Ovary (tissue), 9 donors: ENCODE results near the gene MAPT. TPM values are rescaled to one million over a fixed set of nuclear protein-coding genes. Genes with fewer than 3 reads are reported as not detected.

Source experiments
- DNase-seq, 5 donors: peaks; one replicate each; pipeline ENCODE4 v3.0.0-alpha.2; 2019 to 2020
- H3K27ac ChIP-seq, 2 donors: fragments of 200-600 bp; one replicate each; pipeline versions ENCODE4 v1.5.1 to v1.8.0; 2019 to 2022
- H3K27me3 ChIP-seq: fragments of 200-600 bp; one replicate; pipeline ENCODE4 v1.8.0; 2022
- H3K36me3 ChIP-seq: fragments of 200-600 bp; sonication (generic); one replicate; pipeline ENCODE4 v1.5.1; 2019
- H3K4me1 ChIP-seq: one replicate; pipeline ENCODE4 v1.8.1; 2013; ENCODE audit warnings: mild to moderate bottlenecking, moderate library complexity; ENCODE audit not compliant: insufficient read depth
- H3K4me3 ChIP-seq: fragments of 200-600 bp; sonication (generic); one replicate; pipeline ENCODE4 v1.5.1; 2017
- H3K9me3 ChIP-seq, 2 donors: fragments of 200-600 bp in 1 of 2; sonication (generic) in 1 of 2; one replicate each; pipeline versions ENCODE4 v1.5.1 to v1.8.1; 2013 to 2019; ENCODE audit warnings: mild to moderate bottlenecking in 1 of 2, moderate library complexity in 1 of 2
- EP300 ChIP-seq: sonication (generic); formaldehyde crosslinking; IDR thresholded peaks from one replicate; pipeline ENCODE4 v1.6.1; 2017; ENCODE audit warnings: antibody characterized with exemption
- POLR2A ChIP-seq: fragments of 450-650 bp; IDR thresholded peaks from one replicate; pipeline ENCODE4 v1.6.1; 2017; ENCODE audit warnings: antibody characterized with exemption, mild to moderate bottlenecking, moderate library complexity
- WGBS, 3 donors: extraction: QIAGEN DNeasy Blood & Tissue Kit in 1 of 3; methylation state at CpG; one replicate each; pipeline versions ENCODE4 v1.1.5 to v1.1.7; 2013 to 2017; 5-methylcytosine and 5-hydroxymethylcytosine counted together
- intact Hi-C, 4 donors: fragments of 100-400 bp; cut with DNase I; formaldehyde crosslinking; loops; one replicate each; pipeline versions ENCODE4 v1.11.0 to v1.15.1; 2022 to 2023
- polyA plus RNA-seq, 2 donors: library from polyadenylated mRNA; stranded (reverse); fragments of 200-250 nt in 1 of 2; fragments of 350-450 nt in 1 of 2; fragmentation: Illumina TruSeq in 1 of 2; extraction: RNeasy Lipid Tissue Mini Kit (QIAGEN cat#74804) in 1 of 2; gene quantifications; one replicate each; pipeline ENCODE4 v1.2.3, GENCODE V29; 2013 to 2014
- total RNA-seq, 7 donors: library from RNA; depleted of rRNA in 2 of 7; stranded (reverse); fragments of >200 nt in 2 of 7; fragmentation: NEBNext Ultra II Directional in 3 of 7; extraction: Animal tissue kit (Norgen Biotek cat#: 25700) in 3 of 7; gene quantifications; one replicate each; pipeline versions ENCODE4 v1.1.0 to v1.2.4, GENCODE V29; 2016 to 2023
- TF ChIP-seq, protein P1 (sequence below), 3 donors: fragments of 450-650 bp in 2 of 3; fragments of 200-600 bp in 1 of 3; IDR thresholded peaks; one replicate each; pipeline versions ENCODE4 v1.5.1 to v1.8.0; 2016 to 2022; ENCODE audit warnings: antibody characterized with exemption in 3 of 3, mild to moderate bottlenecking in 1 of 3
- donor health status: DM: no; HTN: no; CAD: no; lungs with moderate emphysema.
- donor health status: DM: no; HTN: no; CAD: no.
- donor health status: Bipolar disorder and iron deficiency.
- donor health status: DM: yes; HTN: yes; CAD: no.
- donor health status: DM: no; HTN: no; CAD: no.
- donor health status: DM: yes; HTN: yes; CAD: no.

The MAPT gene
- total and polyA plus RNA-seq, 9 donors = 0.40 to 2.2 (median 1.1) TPM

DNA sequence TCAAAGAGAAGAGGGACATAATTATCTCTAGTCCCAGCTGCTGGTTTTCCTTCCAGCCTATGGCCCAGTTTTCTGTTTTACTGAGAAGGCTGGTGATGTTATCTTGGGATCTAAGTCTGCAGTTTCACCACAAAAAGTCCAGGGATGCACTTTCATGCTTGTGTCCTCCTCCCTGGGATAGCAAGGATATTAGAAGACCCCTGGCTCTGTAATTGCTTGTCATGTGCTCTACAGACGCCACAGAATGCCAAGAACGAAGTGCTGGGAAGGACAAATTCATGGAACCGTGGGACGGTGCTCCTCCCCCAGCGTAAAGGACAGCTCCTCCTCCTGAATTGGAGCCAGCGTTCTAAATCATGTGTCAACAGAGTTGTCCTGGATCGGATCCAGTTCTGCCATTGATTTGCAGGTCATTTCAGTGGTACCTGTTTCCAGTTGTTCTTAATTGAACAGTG is 8.6 kb downstream of the MAPT start:
- WGBS, 3 donors = 35 to 43% (median 35%) methylated on average over 7 of the region's 7 CpGs
- Histone ChIP-seq H3K4me3 (no peak overlapping the region), H3K4me1 (no peaks in the 10 kb centered on the region), H3K27me3 (no peaks in the 10 kb centered on the region), H3K36me3 (no peaks in the 10 kb centered on the region), H3K9me3 (no peaks in the 10 kb centered on the region), H3K27ac (no peak overlapping the region)
- intact Hi-C loops = no loop called here
- TF ChIP-seq POLR2A = no peak
- TF ChIP-seq, protein P1, sequence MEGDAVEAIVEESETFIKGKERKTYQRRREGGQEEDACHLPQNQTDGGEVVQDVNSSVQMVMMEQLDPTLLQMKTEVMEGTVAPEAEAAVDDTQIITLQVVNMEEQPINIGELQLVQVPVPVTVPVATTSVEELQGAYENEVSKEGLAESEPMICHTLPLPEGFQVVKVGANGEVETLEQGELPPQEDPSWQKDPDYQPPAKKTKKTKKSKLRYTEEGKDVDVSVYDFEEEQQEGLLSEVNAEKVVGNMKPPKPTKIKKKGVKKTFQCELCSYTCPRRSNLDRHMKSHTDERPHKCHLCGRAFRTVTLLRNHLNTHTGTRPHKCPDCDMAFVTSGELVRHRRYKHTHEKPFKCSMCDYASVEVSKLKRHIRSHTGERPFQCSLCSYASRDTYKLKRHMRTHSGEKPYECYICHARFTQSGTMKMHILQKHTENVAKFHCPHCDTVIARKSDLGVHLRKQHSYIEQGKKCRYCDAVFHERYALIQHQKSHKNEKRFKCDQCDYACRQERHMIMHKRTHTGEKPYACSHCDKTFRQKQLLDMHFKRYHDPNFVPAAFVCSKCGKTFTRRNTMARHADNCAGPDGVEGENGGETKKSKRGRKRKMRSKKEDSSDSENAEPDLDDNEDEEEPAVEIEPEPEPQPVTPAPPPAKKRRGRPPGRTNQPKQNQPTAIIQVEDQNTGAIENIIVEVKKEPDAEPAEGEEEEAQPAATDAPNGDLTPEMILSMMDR (IDR thresholded peaks at IDR 0.05) = no peak
- TF ChIP-seq EP300 = no peak
- no peak for DNase-seq

DNA sequence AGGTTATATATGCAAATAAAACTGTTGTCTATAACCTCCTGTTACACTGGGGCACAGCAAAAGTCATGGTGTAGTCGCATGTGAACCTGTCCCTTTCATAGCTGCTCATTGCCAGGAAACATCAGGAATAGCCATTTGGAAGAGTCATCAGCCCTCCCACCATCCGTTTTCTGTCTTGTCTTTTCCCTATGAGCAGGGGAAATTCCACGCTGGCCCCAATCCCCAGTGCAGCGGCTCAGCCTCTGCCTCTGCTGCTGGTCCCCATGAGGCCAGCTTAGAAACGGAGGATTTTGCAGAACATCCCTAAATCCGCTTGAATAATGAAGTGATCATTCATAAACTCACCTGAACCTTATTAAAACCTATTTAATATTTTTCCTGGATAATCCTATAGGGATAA is 10.5 kb downstream of the MAPT start:
- DNase-seq = no peak
- Histone ChIP-seq H3K4me1 (no peaks in the 10 kb centered on the region), H3K27ac (no peak overlapping the region), H3K27me3 (no peaks in the 10 kb centered on the region), H3K4me3 (no peak overlapping the region), H3K36me3 (no peaks in the 10 kb centered on the region), H3K9me3 (no peaks in the 10 kb centered on the region)
- whole genome bisulfite sequencing, 3 donors = 54 to 68% (median 63%) methylated on average over 6 of the region's 6 CpGs
- TF ChIP-seq POLR2A = no peak
- intact Hi-C loops = no loop called here

DNA sequence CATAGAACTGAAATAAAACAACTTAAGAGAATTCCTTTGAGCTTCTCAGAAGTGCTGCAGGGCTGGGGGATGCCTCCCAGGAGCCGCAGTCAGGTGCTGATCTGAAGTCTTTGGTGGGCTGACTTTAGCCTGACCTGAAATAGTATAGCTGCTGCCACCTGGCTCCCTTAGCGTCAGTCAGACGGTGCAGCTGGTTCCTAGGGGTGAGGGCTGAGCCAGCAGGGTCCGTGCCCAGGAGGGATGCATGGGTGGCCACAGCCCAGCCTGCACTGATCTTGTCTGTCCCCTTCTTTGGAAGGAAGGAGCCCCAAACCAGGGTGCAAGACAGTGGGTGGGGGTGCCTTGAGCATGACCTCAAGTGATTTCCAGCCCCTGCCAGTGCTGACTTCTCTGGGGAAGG is 11.5 kb downstream of the MAPT start:
- Histone ChIP-seq H3K27me3 (no peaks in the 10 kb centered on the region), H3K36me3 (no peaks in the 10 kb centered on the region), H3K4me1 (no peaks in the 10 kb centered on the region), H3K27ac (no peak overlapping the region), H3K4me3 (no peak overlapping the region), H3K9me3 (no peaks in the 10 kb centered on the region)
- WGBS, 3 donors = 33 to 60% (median 51%) methylated on average over 4 of the region's 4 CpGs
- no peak for TF ChIP-seq POLR2A
- TF ChIP-seq, protein P1 (IDR thresholded peaks at IDR 0.05) = no peak
- TF ChIP-seq EP300 = no peak
- no peak for DNase-seq
- intact Hi-C loops = no loop called here

DNA sequence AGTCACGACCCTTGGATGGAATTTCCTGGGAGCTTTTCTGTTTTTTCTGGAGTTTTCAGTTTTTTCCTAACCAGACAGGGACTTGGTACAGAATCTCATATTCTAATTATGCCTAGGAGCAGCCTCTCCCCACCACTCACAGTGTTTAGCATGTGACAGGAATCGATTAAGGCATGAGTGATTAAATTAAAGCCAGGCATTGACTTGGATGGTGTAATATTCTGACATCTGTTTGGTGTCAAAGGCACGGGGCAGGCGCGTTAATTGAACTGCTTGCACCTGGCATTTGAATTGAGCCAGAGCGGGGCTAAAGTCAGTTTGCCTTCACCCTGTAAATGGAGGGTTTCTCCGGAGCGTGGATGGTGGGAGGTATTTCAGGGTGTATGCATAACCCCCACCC is 11.9 kb downstream of the MAPT start:
- Histone ChIP-seq H3K27me3 (no peaks in the 10 kb centered on the region), H3K4me3 (no peak overlapping the region), H3K4me1 (no peaks in the 10 kb centered on the region), H3K9me3 (no peaks in the 10 kb centered on the region), H3K27ac (no peak overlapping the region), H3K36me3 (no peaks in the 10 kb centered on the region)
- 53 to 66% (median 58%) methylated on average over 8 of the region's 8 CpGs for WGBS, 3 donors
- DNase-seq = no peak
- TF ChIP-seq EP300 = no peak
- no peak for TF ChIP-seq POLR2A
- TF ChIP-seq, protein P1 (IDR thresholded peaks at IDR 0.05) = no peak
- intact Hi-C loops = no loop called here

DNA sequence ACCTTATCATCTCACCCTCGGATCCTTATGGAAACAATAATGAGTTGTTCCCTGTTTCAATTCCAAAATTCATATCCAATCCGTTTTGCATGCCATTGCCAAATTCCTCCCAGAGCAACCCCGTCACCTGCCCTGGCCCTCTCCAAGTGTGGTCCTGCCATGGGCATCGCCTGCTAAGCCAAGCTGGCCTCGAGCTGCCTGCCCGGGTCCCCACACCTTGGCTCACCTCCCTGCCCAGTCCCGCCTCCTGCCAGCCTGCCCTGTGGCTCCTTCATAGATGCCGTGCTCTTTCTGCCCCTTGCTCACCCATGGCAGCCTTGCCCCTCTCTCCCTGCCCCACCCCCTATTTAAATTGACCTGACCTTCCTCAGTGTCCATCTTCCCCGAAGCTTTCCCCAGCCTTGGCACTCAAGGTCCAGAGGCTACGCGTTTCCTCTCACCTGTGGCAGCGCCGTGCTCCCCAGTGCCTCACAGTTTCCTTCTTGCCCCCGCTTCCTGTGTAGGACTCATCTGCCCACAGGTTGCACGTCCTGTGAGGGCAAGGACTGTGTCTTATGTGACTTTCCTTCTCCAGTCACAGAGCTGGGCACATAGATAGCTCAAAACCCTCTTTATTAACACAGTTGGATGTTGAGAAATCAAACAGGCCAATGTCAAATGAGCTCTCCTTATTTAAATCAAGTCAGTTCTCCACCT is 12.7 kb downstream of the MAPT start:
- WGBS, 3 donors = 80 to 88% (median 87%) methylated on average over 15 of the region's 15 CpGs
- no peak for DNase-seq
- no peak overlapping the region for H3K4me3 ChIP-seq
- no peaks in the 10 kb centered on the region for H3K4me1 ChIP-seq
- TF ChIP-seq EP300 (no peak), POLR2A (no peak)
- TF ChIP-seq, protein P1 (IDR thresholded peaks at IDR 0.05) = no peak
- H3K27me3 ChIP-seq = no peaks in the 10 kb centered on the region
- no peak overlapping the region for H3K27ac ChIP-seq
- H3K36me3 ChIP-seq = no peaks in the 10 kb centered on the region
- intact Hi-C loops = no loop called here
- H3K9me3 ChIP-seq = no peaks in the 10 kb centered on the region
